NB4 (cell line): ENCODE results near the gene GARNL3.

Experiments
- DNase-seq: peaks from one replicate; pipeline ENCODE4 v3.0.0; 2010; ENCODE audit warnings: low read depth
- H3K4me3 ChIP-seq: one replicate; pipeline ENCODE4 v1.5.1; 2011; ENCODE audit warnings: mild to moderate bottlenecking, low read depth, low read length, moderate library complexity
- CTCF ChIP-seq: IDR thresholded peaks from one replicate; pipeline ENCODE4 v1.5.1; 2012; ENCODE audit warnings: low read depth, low read length
- MYC ChIP-seq: IDR thresholded peaks from 2 replicates; pipeline ENCODE4 v1.6.1; 2011; ENCODE audit warnings: low read depth, low read length
- POLR2A ChIP-seq: IDR thresholded peaks from 2 replicates; pipeline ENCODE4 v1.6.1; 2011; ENCODE audit warnings: mild to moderate bottlenecking; ENCODE audit not compliant: insufficient read length; ENCODE audit errors: extremely low read depth
- TF ChIP-seq, protein P1 (sequence below): IDR thresholded peaks from 2 replicates; pipeline ENCODE4 v1.6.1; 2011; ENCODE audit warnings: low read depth, low read length

GARNL3 gene

GRCh38 chr9:127406799-127407491 is 142.4 kb downstream of the GARNL3 start:
- H3K4me3 ChIP-seq: no peak overlapping the region
- TF ChIP-seq CTCF (no peak), POLR2A (no peak), MYC (no peak)
- TF ChIP-seq, protein P1, sequence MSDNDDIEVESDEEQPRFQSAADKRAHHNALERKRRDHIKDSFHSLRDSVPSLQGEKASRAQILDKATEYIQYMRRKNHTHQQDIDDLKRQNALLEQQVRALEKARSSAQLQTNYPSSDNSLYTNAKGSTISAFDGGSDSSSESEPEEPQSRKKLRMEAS: no peak
- no peak for DNase-seq

DNA sequence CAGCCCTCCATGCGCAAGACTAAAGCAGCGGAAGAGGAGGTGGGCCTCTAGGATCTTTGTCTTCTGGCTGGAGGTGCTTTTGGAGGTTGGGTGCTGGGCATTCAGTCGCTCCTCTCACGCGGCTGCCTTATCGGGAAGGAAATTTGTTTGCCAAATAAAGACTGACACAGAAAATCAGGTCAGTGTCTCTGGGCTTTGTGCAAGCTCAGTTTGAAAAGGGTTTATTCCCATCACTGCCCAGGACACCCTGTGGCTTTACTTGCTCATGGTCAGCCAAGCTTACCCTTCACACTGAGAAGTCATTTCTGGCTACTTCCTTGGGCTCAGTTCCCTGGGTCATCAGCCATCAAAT is 142.9 kb downstream of the GARNL3 start:
- no peak overlapping the region for H3K4me3 ChIP-seq
- DNase-seq: no peak

GRCh38 chr9:127411122-127411521 is 146.5 kb downstream of the GARNL3 start:
- no peak for TF ChIP-seq MYC
- TF ChIP-seq CTCF: no peak
- TF ChIP-seq, protein P1: no peak
- H3K4me3 ChIP-seq: no peak overlapping the region
- DNase-seq: no peak

More for the DNA sequence above, 142.9 kb downstream of the GARNL3 start:
- no peak for TF ChIP-seq MYC
- TF ChIP-seq, protein P1: no peak

DNA sequence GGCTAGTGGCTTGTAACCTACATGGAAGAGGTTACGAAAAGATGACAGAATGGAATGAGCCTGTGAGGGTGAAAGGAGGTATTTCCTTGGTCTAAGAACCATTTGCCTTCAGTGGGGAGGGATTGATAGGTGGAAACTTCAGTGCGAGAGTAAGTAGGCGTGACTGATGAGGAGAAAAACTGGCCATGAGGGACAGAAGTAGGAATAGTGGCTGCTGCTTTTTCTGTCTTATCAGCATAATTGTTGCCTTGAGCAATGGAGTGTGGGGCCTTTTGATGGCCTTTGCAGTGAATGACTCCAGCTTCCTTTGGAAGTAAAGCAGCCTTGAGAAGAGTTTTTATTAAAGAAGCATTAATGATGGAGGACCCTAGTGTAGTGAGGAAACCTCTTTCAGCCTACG is 150.6 kb downstream of the GARNL3 start:
- no peak overlapping the region for H3K4me3 ChIP-seq
- DNase-seq: no peak
- TF ChIP-seq MYC (no peak), POLR2A (no peak), CTCF (no peak)
- TF ChIP-seq, protein P1: no peak

DNA sequence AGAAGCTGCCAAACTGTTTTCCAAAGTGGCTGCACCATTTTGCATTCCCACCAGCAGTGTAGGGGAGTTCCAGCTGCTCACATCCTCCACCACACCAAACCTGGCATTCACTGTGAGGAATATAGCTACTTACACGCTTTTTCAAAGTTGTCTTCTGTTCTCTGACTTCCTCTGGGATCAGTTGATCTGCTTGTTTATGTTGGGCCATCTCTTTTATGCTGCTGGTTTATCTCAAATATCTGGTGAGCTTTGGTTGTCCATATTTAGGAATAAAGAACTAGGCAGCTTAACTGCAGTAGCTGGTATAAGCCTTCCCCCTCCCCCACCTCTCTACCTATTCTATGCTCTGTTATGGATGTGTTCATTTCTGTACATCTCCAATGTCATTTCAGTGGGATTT is 151.1 kb downstream of the GARNL3 start:
- H3K4me3 ChIP-seq: no peak overlapping the region
- DNase-seq: no peak
- TF ChIP-seq POLR2A (no peak), CTCF (no peak), MYC (no peak)
- TF ChIP-seq, protein P1: no peak

- TF ChIP-seq, protein P1: no peak
- TF ChIP-seq CTCF (no peak), MYC (no peak), POLR2A (no peak)
- DNase-seq: no peak
- H3K4me3 ChIP-seq: no peak overlapping the region
These were observed 152.8 kb downstream of the GARNL3 start for GRCh38 chr9:127417131-127418036.
